Sigmoid colon (tissue), 4 donors: ENCODE measurements around the gene ZNF789.

Experiments used
- EP300 ChIP-seq, 4 donors: sonication (generic); formaldehyde crosslinking; IDR thresholded peaks; one replicate each; pipeline ENCODE4 v1.6.1; 2017; ENCODE audit warnings: antibody characterized with exemption in 4 of 4
- TF ChIP-seq, protein P1 (sequence below), 4 experiments: fragments of 450-650 bp in 3 of 4; fragments of 200-600 bp in 1 of 4; IDR thresholded peaks; one replicate each; pipeline ENCODE4 v1.5.1; 2016 to 2019; ENCODE audit warnings: antibody characterized with exemption in 4 of 4, mild to moderate bottlenecking in 3 of 4, moderate library complexity in 2 of 4

DNA sequence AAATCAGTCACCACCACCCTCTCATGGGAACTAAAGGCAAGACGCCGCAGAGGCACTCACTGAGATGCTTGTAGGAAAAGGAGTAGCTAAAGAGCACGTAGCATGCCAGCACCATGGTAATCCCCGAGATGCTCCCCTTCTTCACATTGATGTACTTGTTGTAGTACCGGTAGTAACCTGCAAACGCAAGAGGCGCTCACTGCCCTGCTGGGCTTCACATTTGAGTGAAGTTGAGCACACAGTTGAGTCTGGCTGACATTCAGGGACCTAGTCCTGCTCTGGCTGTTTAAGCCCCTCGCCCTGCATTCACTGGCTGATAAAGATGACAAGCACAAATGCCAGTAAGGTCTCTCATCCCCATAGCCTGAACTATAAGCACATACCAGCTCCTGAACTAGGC lies 13.6 kb upstream of the ZNF789 start:
- TF ChIP-seq, protein P1, sequence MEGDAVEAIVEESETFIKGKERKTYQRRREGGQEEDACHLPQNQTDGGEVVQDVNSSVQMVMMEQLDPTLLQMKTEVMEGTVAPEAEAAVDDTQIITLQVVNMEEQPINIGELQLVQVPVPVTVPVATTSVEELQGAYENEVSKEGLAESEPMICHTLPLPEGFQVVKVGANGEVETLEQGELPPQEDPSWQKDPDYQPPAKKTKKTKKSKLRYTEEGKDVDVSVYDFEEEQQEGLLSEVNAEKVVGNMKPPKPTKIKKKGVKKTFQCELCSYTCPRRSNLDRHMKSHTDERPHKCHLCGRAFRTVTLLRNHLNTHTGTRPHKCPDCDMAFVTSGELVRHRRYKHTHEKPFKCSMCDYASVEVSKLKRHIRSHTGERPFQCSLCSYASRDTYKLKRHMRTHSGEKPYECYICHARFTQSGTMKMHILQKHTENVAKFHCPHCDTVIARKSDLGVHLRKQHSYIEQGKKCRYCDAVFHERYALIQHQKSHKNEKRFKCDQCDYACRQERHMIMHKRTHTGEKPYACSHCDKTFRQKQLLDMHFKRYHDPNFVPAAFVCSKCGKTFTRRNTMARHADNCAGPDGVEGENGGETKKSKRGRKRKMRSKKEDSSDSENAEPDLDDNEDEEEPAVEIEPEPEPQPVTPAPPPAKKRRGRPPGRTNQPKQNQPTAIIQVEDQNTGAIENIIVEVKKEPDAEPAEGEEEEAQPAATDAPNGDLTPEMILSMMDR (IDR thresholded peaks at IDR 0.05), result no peak
- no peak for TF ChIP-seq EP300 (IDR thresholded peaks at IDR 0.05)
